Dedifferentiated amniotic fluid mesenchymal stem cell (primary cell): ENCODE results near the gene R3HDM2.
A peak's percentile ranks its signal among the peaks of the same experiment; 100 is the strongest.
"Not testable (repeated sequence)": the region's sequence is repeated elsewhere in the genome, so short reads cannot be mapped to it uniquely, and the experiment has no call there.

Experiments
- DNase-seq: peaks from one replicate; pipeline ENCODE4 v3.0.0-alpha.2; 2016; ENCODE audit errors: extremely low spot score

R3HDM2 gene

GRCh38 chr12:57452937-57453509 is 22.2 kb upstream of the R3HDM2 start:
- peak; percentile 78 for DNase-seq

GRCh38 chr12:57452181-57452936 is 21.5 kb upstream of the R3HDM2 start:
- DNase-seq, result peak; percentile 38

- no peak for DNase-seq
Observed at GRCh38 chr12:57451233-57451778, 20.5 kb upstream of the R3HDM2 start.

GRCh38 chr12:57450057-57450456 is 19.2 kb upstream of the R3HDM2 start:
- no peak for DNase-seq

- no peak for DNase-seq
Observed at GRCh38 chr12:57449375-57449774, 18.5 kb upstream of the R3HDM2 start.

- no peak for DNase-seq
Observed at GRCh38 chr12:57448669-57449068, 17.8 kb upstream of the R3HDM2 start.

- DNase-seq, result no peak
Observed at GRCh38 chr12:57446292-57446960, 15.6 kb upstream of the R3HDM2 start.

GRCh38 chr12:57444744-57445143 is 13.9 kb upstream of the R3HDM2 start:
- DNase-seq, result no peak

- DNase-seq, result not testable (repeated sequence)
Observed at GRCh38 chr12:57444337-57444736, 13.5 kb upstream of the R3HDM2 start.

- no peak for DNase-seq
Observed at GRCh38 chr12:57441846-57442427, 11.1 kb upstream of the R3HDM2 start.

GRCh38 chr12:57441393-57441792 is 10.6 kb upstream of the R3HDM2 start:
- DNase-seq, result not testable (repeated sequence)

GRCh38 chr12:57439762-57440266 is 9.0 kb upstream of the R3HDM2 start:
- no peak for DNase-seq

GRCh38 chr12:57438400-57438799 is 7.6 kb upstream of the R3HDM2 start:
- DNase-seq, result no peak

GRCh38 chr12:57435293-57435692 is 4.5 kb upstream of the R3HDM2 start:
- no peak for DNase-seq

- no peak for DNase-seq
Observed at GRCh38 chr12:57434517-57435223, 3.8 kb upstream of the R3HDM2 start, which contains the start of gene INHBC. TSS of gene INHBC (plus strand) at chr12:57434784. CDS start at chr12:57434887, 103 bp downstream.

GRCh38 chr12:57433370-57433769 is 2.5 kb upstream of the R3HDM2 start:
- DNase-seq, result no peak

GRCh38 chr12:57431654-57432188 is 878 bp upstream of the R3HDM2 start:
- DNase-seq, result no peak

- no peak for DNase-seq
Observed at GRCh38 chr12:57430112-57430930, 522 bp downstream of the R3HDM2 start.

GRCh38 chr12:57429473-57430111 is 1.3 kb downstream of the R3HDM2 start:
- no peak for DNase-seq

GRCh38 chr12:57428965-57429364 is 1.9 kb downstream of the R3HDM2 start:
- no peak for DNase-seq
